Measurements from ENCODE around the gene RPL36.

Gene RPL36

DNA sequence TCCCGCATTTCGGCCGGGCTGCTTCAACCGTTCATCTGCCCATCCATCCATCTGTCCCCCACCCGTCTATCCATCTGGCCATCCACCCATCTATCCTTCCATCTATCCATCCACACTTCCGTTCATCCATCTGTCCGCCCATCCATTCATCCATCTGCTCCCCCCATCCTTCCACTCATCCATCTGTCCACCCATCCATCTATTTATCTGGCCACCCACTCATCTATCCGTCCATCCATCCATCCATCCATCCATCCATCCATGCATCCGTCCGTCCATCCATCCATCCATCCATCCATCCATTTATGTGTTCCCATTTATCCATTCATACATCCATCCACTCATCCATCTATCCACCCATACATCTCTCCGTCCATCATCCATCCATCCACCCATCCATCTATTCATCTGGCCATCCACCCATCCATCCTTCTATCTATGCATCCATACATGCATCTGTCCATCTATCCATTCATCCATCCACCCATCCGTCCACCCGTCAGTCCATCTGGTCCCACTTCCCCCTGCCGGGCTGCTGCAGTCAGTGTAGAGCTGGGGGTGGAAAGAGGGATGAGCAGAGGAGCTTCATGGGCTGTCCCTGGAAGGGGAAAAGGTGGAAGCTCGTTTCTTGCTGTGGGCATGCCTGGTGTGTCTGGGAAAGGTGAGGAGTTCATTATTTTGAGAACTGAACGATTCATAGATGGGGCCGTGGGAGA is 8.5 kb upstream of the RPL36 start:
- H2AFZ ChIP-seq (ENCODE audit: low read depth, low read length): peak overlapping the region; percentile 77; the same call in 1 of the 2 replicates
- no peaks in the 10 kb centered on the region for H3K9me3 ChIP-seq (ENCODE audit: insufficient read depth, low read length, severe bottlenecking)
- peak overlapping the region; percentile 95 to 97; a peak in 3 of 4 replicates for H3K4me3 ChIP-seq (ENCODE audit: low read depth in 1 of 2, low read length in 2 of 2)
- peaks cover 10% of the 10 kb centered on the region; the same call in 1 of the 2 replicates for H3K36me3 ChIP-seq (ENCODE audit: insufficient read depth, low read length)
- TF ChIP-seq, protein P1, sequence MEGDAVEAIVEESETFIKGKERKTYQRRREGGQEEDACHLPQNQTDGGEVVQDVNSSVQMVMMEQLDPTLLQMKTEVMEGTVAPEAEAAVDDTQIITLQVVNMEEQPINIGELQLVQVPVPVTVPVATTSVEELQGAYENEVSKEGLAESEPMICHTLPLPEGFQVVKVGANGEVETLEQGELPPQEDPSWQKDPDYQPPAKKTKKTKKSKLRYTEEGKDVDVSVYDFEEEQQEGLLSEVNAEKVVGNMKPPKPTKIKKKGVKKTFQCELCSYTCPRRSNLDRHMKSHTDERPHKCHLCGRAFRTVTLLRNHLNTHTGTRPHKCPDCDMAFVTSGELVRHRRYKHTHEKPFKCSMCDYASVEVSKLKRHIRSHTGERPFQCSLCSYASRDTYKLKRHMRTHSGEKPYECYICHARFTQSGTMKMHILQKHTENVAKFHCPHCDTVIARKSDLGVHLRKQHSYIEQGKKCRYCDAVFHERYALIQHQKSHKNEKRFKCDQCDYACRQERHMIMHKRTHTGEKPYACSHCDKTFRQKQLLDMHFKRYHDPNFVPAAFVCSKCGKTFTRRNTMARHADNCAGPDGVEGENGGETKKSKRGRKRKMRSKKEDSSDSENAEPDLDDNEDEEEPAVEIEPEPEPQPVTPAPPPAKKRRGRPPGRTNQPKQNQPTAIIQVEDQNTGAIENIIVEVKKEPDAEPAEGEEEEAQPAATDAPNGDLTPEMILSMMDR (IDR thresholded peaks at IDR 0.05; ENCODE audit: borderline replicate concordance, extremely low read depth, low read length, poor library complexity, severe bottlenecking): no peak
- TF ChIP-seq EZH2 (IDR thresholded peaks at IDR 0.05; ENCODE audit: borderline replicate concordance, low read depth, low read length, severe bottlenecking): no peak
- 0 out of 2 replicates have a peak, but pooled peaks cover 7% of the 10 kb centered on the region for H4K20me1 ChIP-seq (ENCODE audit: insufficient read depth, low read length)
- H3K27ac ChIP-seq (ENCODE audit: low read length): no peak overlapping the region
- peak overlapping the region; percentile 86 for H3K9ac ChIP-seq (ENCODE audit: low read depth, low read length)
- no peaks in the 10 kb centered on the region for H3K27me3 ChIP-seq (ENCODE audit: insufficient read depth, low read length, poor library complexity)
- ATAC-seq (ENCODE audit: insufficient read depth, low read depth): no peak
- peak overlapping the region; percentile 96 for H3K4me2 ChIP-seq (ENCODE audit: insufficient read depth, low read length)
- H3K4me1 ChIP-seq (ENCODE audit: insufficient read depth, low read length): peaks cover 31% of the 10 kb centered on the region
- peaks cover 13% of the 10 kb centered on the region for H3K79me2 ChIP-seq (ENCODE audit: insufficient read depth, low read length)
- no peak for DNase-seq

DNA sequence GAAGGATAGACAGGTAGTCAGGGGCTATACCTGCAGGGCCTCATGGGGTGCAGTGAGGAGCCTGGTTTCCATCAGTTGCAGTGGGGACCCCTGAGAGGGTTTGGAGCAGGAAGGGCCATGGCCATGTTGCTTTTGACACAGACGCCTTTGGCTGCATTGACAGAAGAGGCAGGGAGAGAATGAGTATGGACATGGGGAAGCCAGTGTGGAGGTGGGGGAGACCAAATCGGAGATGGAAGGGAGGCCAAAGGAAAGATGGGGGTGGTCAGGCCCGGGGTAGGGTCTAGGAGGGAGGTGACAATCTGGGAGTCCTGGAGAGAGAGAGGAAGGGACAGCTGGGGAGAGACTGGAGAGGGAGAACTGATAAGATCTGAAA is 8.0 kb upstream of the RPL36 start:
- Histone ChIP-seq H3K36me3 (ENCODE audit: insufficient read depth, low read length) (peaks cover 10% of the 10 kb centered on the region; the same call in 1 of the 2 replicates), H3K9me3 (ENCODE audit: insufficient read depth, low read length, severe bottlenecking) (no peaks in the 10 kb centered on the region), H3K79me2 (ENCODE audit: insufficient read depth, low read length) (peaks cover 13% of the 10 kb centered on the region), H3K4me2 (ENCODE audit: insufficient read depth, low read length) (peak overlapping the region; percentile 96), H3K4me1 (ENCODE audit: insufficient read depth, low read length) (peaks cover 35% of the 10 kb centered on the region), H2AFZ (ENCODE audit: low read depth, low read length) (no peak overlapping the region), H3K27ac (ENCODE audit: low read length) (no peak overlapping the region), H3K27me3 (ENCODE audit: insufficient read depth, low read length, poor library complexity) (no peaks in the 10 kb centered on the region), H4K20me1 (ENCODE audit: insufficient read depth, low read length) (0 out of 2 replicates have a peak, but pooled peaks cover 6% of the 10 kb centered on the region), H3K9ac (ENCODE audit: low read depth, low read length) (no peak overlapping the region), H3K4me3 (ENCODE audit: low read depth in 1 of 2, low read length in 2 of 2) (no peak overlapping the region)
- no peak for ATAC-seq (ENCODE audit: insufficient read depth, low read depth)
- TF ChIP-seq, protein P1 (IDR thresholded peaks at IDR 0.05; ENCODE audit: borderline replicate concordance, extremely low read depth, low read length, poor library complexity, severe bottlenecking): no peak
- no peak for TF ChIP-seq EZH2 (IDR thresholded peaks at IDR 0.05; ENCODE audit: borderline replicate concordance, low read depth, low read length, severe bottlenecking)
- DNase-seq: no peak

DNA sequence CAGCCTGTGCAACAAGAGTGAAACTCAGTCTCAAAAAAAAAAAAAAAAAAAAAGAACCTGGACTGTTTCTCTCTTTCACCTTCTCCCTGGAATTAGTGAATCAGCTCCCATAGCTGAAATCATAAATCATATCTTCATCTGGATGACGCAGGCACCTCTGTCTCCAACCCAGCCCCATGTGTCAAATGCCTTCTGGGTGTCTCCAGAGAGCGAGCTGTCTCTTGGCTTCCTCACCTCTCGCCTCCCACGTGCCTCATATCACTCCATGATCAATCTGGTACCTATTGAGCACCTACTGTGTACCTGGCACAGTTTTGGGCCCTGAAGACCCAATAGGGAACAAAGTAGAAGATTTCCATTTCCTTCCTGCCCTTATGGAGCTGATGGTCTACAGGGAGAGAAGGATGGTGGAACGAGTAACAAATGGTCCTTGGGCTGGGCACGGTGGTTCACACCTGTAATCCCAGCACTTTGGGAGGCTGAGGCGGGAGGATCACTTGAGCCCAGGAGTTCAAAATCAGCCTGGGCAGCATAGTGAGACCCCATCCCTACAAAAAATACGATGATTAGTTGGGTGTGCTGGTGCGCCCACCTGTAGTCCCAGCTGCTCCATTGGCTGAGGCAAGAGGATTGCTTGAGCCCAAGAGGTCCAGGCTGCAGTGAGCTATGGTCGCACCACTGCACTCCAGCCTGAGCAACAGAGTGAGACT is 6.8 kb upstream of the RPL36 start:
- no peak for TF ChIP-seq EZH2 (IDR thresholded peaks at IDR 0.05; ENCODE audit: borderline replicate concordance, low read depth, low read length, severe bottlenecking)
- TF ChIP-seq, protein P1 (IDR thresholded peaks at IDR 0.05; ENCODE audit: borderline replicate concordance, extremely low read depth, low read length, poor library complexity, severe bottlenecking): no peak
- Histone ChIP-seq H3K4me3 (ENCODE audit: low read depth in 1 of 2, low read length in 2 of 2) (no peak overlapping the region), H3K36me3 (ENCODE audit: insufficient read depth, low read length) (peaks cover 1% of the 10 kb centered on the region; the same call in 1 of the 2 replicates), H3K27ac (ENCODE audit: low read length) (no peak overlapping the region), H3K27me3 (ENCODE audit: insufficient read depth, low read length, poor library complexity) (no peaks in the 10 kb centered on the region), H2AFZ (ENCODE audit: low read depth, low read length) (no peak overlapping the region), H3K9me3 (ENCODE audit: insufficient read depth, low read length, severe bottlenecking) (no peaks in the 10 kb centered on the region), H3K79me2 (ENCODE audit: insufficient read depth, low read length) (peaks cover 13% of the 10 kb centered on the region), H3K4me2 (ENCODE audit: insufficient read depth, low read length) (no peak overlapping the region), H4K20me1 (ENCODE audit: insufficient read depth, low read length) (0 out of 2 replicates have a peak, but pooled peaks cover 3% of the 10 kb centered on the region), H3K4me1 (ENCODE audit: insufficient read depth, low read length) (peaks cover 42% of the 10 kb centered on the region), H3K9ac (ENCODE audit: low read depth, low read length) (no peak overlapping the region)
- DNase-seq (no peak), ATAC-seq (ENCODE audit: insufficient read depth, low read depth) (no peak)

Measured in DND-41 (cell line).